Mesenteric fat pad (tissue), 1 donor: Measurements from ENCODE around the gene CYBA. TPM values are rescaled to one million over a fixed set of nuclear protein-coding genes. Genes with fewer than 3 reads are reported as not detected.
"Not testable (repeated sequence)": the region's sequence is repeated elsewhere in the genome, so short reads cannot be mapped to it uniquely, and the experiment has no call there.

ENCODE experiments used
- DNase-seq: peaks from one replicate; pipeline ENCODE4 v3.0.0-alpha.2; 2020; ENCODE audit warnings: low spot score
- total RNA-seq: library from RNA; stranded (reverse); fragmentation: NEBNext Ultra II Directional; extraction: Animal tissue kit (Norgen Biotek cat#: 25700); gene quantifications from one replicate; pipeline ENCODE4 v1.2.1, GENCODE V29; 2021
- donor health status: DM: yes; HTN: yes; CAD: no.

Gene CYBA
- total RNA-seq, 1 donor from 2014 or later = 183 TPM

GRCh38 chr16:88614818-88615580 is 35.9 kb downstream of the CYBA start:
- DNase-seq = no peak

- no peak for DNase-seq
Measured at GRCh38 chr16:88613911-88614817, 36.7 kb downstream of the CYBA start.

GRCh38 chr16:88613293-88613692 is 37.6 kb downstream of the CYBA start:
- DNase-seq = no peak

- DNase-seq = no peak
Measured at GRCh38 chr16:88610909-88611812, 39.7 kb downstream of the CYBA start.

GRCh38 chr16:88610080-88610479 is 40.8 kb downstream of the CYBA start:
- DNase-seq = no peak

GRCh38 chr16:88609426-88609825 is 41.4 kb downstream of the CYBA start:
- DNase-seq = not testable (repeated sequence)

GRCh38 chr16:88608076-88608475 is 42.8 kb downstream of the CYBA start:
- DNase-seq = no peak

GRCh38 chr16:88606148-88606757 is 44.6 kb downstream of the CYBA start:
- DNase-seq = no peak

GRCh38 chr16:88605186-88606147 is 45.4 kb downstream of the CYBA start:
- DNase-seq = no peak

GRCh38 chr16:88602091-88602490 is 48.8 kb downstream of the CYBA start:
- no peak for DNase-seq

- DNase-seq = no peak
Measured at GRCh38 chr16:88601313-88602036, 49.4 kb downstream of the CYBA start.

GRCh38 chr16:88600539-88600896 is 50.3 kb downstream of the CYBA start:
- DNase-seq = no peak

GRCh38 chr16:88599825-88600538 is 50.9 kb downstream of the CYBA start:
- DNase-seq = no peak

- no peak for DNase-seq
Measured at GRCh38 chr16:88599092-88599733, 51.6 kb downstream of the CYBA start.

GRCh38 chr16:88597856-88598491 is 52.9 kb downstream of the CYBA start:
- DNase-seq = no peak

- DNase-seq = no peak
Measured at GRCh38 chr16:88596483-88596882, 54.4 kb downstream of the CYBA start.

GRCh38 chr16:88595921-88596320 is 54.9 kb downstream of the CYBA start:
- no peak for DNase-seq
